Ovary (tissue), 3 donors: ENCODE results near the gene FBP1.

ENCODE experiments used
- EP300 ChIP-seq: sonication (generic); formaldehyde crosslinking; IDR thresholded peaks from one replicate; pipeline ENCODE4 v1.6.1; 2017; ENCODE audit warnings: antibody characterized with exemption
- TF ChIP-seq, protein P1 (sequence below), 3 donors: fragments of 450-650 bp in 2 of 3; fragments of 200-600 bp in 1 of 3; IDR thresholded peaks; one replicate each; pipeline versions ENCODE4 v1.5.1 to v1.8.0; 2016 to 2022; ENCODE audit warnings: antibody characterized with exemption in 3 of 3, mild to moderate bottlenecking in 1 of 3
- donor health status: DM: no; HTN: no; CAD: no.

DNA sequence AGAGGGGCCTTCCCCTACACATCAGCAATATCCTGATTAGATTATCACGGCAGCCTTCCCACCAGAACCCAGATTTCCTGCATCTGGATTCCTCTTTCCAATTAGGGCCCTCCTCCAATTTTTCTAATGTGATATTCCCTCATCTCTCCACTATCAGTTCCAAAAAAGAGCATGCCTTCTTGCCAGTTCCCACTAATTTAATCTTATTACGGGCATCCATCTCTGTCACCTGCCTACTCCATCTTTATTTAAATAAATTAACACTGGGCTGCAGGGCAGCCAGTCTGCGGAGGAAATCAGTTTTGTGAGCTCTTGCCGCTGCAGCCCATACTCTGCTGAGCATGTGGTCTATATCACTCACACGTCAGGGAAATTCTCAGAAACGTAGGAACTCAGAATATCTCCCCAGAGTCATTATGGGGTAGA lies 29.1 kb downstream of the FBP1 start:
- no peak for TF ChIP-seq EP300
- TF ChIP-seq, protein P1, sequence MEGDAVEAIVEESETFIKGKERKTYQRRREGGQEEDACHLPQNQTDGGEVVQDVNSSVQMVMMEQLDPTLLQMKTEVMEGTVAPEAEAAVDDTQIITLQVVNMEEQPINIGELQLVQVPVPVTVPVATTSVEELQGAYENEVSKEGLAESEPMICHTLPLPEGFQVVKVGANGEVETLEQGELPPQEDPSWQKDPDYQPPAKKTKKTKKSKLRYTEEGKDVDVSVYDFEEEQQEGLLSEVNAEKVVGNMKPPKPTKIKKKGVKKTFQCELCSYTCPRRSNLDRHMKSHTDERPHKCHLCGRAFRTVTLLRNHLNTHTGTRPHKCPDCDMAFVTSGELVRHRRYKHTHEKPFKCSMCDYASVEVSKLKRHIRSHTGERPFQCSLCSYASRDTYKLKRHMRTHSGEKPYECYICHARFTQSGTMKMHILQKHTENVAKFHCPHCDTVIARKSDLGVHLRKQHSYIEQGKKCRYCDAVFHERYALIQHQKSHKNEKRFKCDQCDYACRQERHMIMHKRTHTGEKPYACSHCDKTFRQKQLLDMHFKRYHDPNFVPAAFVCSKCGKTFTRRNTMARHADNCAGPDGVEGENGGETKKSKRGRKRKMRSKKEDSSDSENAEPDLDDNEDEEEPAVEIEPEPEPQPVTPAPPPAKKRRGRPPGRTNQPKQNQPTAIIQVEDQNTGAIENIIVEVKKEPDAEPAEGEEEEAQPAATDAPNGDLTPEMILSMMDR (IDR thresholded peaks at IDR 0.05), result no peak
